22Rv1 (cell line): ENCODE data around the gene RHBDD1.

Experiments
- ZFX ChIP-seq: fragments of 450-650 bp; IDR thresholded peaks from 2 replicates; pipeline ENCODE4 v1.6.1; 2017; ENCODE audit warnings: antibody characterized with exemption, borderline replicate concordance
- TF ChIP-seq, protein P1 (sequence below): fragments of 450-650 bp; IDR thresholded peaks from 2 replicates; pipeline ENCODE4 v1.5.1; 2017; ENCODE audit warnings: mild to moderate bottlenecking

DNA sequence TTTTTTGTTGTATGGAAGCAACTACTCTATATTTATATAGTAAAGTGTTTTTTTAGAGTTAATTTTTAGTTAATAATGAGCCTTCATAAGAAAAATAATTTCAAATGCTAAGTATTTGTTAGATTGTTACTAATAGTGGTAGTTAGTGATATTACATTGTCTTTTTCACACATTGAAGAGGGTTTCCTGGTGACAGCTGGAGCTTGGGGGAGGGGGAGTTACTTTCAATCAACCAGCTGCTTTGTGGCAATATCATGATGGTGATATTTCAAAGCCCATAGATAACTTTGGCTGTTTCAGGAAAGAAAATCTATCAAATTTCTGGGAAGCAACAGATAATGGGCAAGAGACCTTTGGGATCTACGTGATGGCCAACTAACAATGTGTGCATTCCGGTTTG, 4.1 kb downstream of the RHBDD1 start:
- TF ChIP-seq, protein P1, sequence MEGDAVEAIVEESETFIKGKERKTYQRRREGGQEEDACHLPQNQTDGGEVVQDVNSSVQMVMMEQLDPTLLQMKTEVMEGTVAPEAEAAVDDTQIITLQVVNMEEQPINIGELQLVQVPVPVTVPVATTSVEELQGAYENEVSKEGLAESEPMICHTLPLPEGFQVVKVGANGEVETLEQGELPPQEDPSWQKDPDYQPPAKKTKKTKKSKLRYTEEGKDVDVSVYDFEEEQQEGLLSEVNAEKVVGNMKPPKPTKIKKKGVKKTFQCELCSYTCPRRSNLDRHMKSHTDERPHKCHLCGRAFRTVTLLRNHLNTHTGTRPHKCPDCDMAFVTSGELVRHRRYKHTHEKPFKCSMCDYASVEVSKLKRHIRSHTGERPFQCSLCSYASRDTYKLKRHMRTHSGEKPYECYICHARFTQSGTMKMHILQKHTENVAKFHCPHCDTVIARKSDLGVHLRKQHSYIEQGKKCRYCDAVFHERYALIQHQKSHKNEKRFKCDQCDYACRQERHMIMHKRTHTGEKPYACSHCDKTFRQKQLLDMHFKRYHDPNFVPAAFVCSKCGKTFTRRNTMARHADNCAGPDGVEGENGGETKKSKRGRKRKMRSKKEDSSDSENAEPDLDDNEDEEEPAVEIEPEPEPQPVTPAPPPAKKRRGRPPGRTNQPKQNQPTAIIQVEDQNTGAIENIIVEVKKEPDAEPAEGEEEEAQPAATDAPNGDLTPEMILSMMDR, result no peak
- no peak for TF ChIP-seq ZFX
